Breast epithelium (tissue), 3 donors: ENCODE results near the gene R3HDML.

Source experiments
- POLR2AphosphoS5 ChIP-seq, 3 donors: sonication (generic); formaldehyde crosslinking; IDR thresholded peaks; one replicate each; pipeline ENCODE4 v1.6.1; 2017; ENCODE audit warnings: antibody characterized with exemption in 3 of 3
- TF ChIP-seq, protein P1 (sequence below), 3 donors: fragments of 450-650 bp; IDR thresholded peaks; one replicate each; pipeline ENCODE4 v1.5.1; 2016 to 2017; ENCODE audit warnings: antibody characterized with exemption in 3 of 3, mild to moderate bottlenecking in 3 of 3, moderate library complexity in 3 of 3

GRCh38 chr20:44388466-44389023 is 51.7 kb downstream of the R3HDML start:
- TF ChIP-seq, protein P1, sequence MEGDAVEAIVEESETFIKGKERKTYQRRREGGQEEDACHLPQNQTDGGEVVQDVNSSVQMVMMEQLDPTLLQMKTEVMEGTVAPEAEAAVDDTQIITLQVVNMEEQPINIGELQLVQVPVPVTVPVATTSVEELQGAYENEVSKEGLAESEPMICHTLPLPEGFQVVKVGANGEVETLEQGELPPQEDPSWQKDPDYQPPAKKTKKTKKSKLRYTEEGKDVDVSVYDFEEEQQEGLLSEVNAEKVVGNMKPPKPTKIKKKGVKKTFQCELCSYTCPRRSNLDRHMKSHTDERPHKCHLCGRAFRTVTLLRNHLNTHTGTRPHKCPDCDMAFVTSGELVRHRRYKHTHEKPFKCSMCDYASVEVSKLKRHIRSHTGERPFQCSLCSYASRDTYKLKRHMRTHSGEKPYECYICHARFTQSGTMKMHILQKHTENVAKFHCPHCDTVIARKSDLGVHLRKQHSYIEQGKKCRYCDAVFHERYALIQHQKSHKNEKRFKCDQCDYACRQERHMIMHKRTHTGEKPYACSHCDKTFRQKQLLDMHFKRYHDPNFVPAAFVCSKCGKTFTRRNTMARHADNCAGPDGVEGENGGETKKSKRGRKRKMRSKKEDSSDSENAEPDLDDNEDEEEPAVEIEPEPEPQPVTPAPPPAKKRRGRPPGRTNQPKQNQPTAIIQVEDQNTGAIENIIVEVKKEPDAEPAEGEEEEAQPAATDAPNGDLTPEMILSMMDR (IDR thresholded peaks at IDR 0.05): peak in 2 of 3 donors; percentile 42 to 70
- TF ChIP-seq POLR2AphosphoS5 (IDR thresholded peaks at IDR 0.05): peak in 1 of 3 donors; percentile 21
